ENCODE data around the gene ZNF512. TPM values are rescaled to one million over a fixed set of nuclear protein-coding genes. Genes with fewer than 3 reads are reported as not detected.
"Not testable (repeated sequence)": the region's sequence is repeated elsewhere in the genome, so short reads cannot be mapped to it uniquely, and the experiment has no call there.

The ZNF512 gene
- total RNA-seq, 4 donors from 2014 or later, result 9.2 to 33.3 (median 20.2) TPM

DNA sequence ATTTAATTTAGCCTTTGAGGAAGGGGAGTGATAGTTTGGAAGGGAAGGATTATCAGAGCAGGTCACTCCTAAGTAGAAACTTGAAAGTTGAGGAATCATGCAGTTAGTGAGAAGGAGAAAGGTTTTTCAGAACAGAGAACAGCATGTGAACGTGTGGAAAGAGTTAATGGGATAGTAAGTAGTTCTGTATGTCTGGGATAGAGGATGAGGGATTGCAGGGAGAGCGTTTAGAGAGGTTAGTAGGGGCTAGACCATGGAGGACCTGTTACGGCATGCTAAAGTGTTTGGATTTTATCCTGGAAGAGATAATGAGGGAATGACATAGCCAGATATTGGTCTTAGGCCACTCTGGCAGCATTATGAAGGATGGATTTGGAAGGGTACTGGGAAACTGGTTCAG, 1.8 kb downstream of the ZNF512 start:
- H3K27me3 ChIP-seq, result no peaks in the 10 kb centered on the region
- no peak for DNase-seq
- in situ Hi-C loops (cut with MboI; ENCODE audit: low pct_ligation_motif_present in 1 of 4, low pct_unique_long_range_greater_than_20kb in 1 of 4, low sequenced_read_pairs in 3 of 4), result no loop called here
- no peak overlapping the region for H3K27ac ChIP-seq
- no peak overlapping the region for H3K4me3 ChIP-seq
- peaks cover 11 to 33% (median 16%) of the 10 kb centered on the region in 4 donors for H3K4me1 ChIP-seq
- intact Hi-C loops (cut with DNase I; ENCODE audit: low total_unique reads), result loop anchor here (5.0 kb wide), 1 partner anchor 97 kb away; the partner anchor contains the start of gene IFT172
- H3K36me3 ChIP-seq, result no peaks in the 10 kb centered on the region
- 92 to 94% methylated on average over 3 of the region's 3 CpGs for WGBS, 2 donors (ENCODE audit: low coverage in 1 of 2)
- TF ChIP-seq POLR2AphosphoS5 (IDR thresholded peaks at IDR 0.05), result no peak
- no peak for TF ChIP-seq EP300 (IDR thresholded peaks at IDR 0.05; ENCODE audit: low read depth)
- no peak for TF ChIP-seq POLR2A (IDR thresholded peaks at IDR 0.05)
- TF ChIP-seq, protein P1, sequence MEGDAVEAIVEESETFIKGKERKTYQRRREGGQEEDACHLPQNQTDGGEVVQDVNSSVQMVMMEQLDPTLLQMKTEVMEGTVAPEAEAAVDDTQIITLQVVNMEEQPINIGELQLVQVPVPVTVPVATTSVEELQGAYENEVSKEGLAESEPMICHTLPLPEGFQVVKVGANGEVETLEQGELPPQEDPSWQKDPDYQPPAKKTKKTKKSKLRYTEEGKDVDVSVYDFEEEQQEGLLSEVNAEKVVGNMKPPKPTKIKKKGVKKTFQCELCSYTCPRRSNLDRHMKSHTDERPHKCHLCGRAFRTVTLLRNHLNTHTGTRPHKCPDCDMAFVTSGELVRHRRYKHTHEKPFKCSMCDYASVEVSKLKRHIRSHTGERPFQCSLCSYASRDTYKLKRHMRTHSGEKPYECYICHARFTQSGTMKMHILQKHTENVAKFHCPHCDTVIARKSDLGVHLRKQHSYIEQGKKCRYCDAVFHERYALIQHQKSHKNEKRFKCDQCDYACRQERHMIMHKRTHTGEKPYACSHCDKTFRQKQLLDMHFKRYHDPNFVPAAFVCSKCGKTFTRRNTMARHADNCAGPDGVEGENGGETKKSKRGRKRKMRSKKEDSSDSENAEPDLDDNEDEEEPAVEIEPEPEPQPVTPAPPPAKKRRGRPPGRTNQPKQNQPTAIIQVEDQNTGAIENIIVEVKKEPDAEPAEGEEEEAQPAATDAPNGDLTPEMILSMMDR (IDR thresholded peaks at IDR 0.05), result no peak
- no peaks in the 10 kb centered on the region for H3K9me3 ChIP-seq

DNA sequence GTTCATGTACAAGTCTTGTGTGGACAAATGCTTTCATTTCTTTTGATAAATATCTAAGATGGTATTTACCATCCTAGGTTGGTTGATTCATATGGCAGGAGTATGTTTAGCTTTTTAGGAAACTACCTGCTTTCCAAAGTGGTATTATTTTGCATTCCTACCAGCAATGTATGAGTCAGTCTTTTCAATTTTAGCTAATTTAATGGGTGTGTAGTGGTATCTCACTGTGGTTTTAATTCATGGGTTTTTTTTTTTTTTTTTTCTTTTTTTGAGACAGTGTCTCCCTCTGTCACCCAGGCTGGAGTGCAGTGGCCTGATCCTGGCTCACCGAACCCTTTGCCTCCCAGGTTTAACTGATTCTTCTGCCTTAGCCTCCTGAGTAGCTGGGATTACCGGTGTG, 4.2 kb downstream of the ZNF512 start:
- Histone ChIP-seq H3K4me3 (no peak overlapping the region), H3K27me3 (no peaks in the 10 kb centered on the region), H3K36me3 (no peaks in the 10 kb centered on the region), H3K9me3 (peaks cover 5 to 13% of the 10 kb centered on the region in 2 donors), H3K27ac (no peak overlapping the region), H3K4me1 (peaks cover 11 to 32% (median 16%) of the 10 kb centered on the region in 4 donors)
- TF ChIP-seq POLR2AphosphoS5 (IDR thresholded peaks at IDR 0.05), result no peak
- 90 to 100% methylated on average over 2 of the region's 2 CpGs for WGBS, 2 donors (ENCODE audit: low coverage in 1 of 2)
- intact Hi-C loops (cut with DNase I; ENCODE audit: low total_unique reads) (no loop called here), in situ Hi-C loops (cut with MboI; ENCODE audit: low pct_ligation_motif_present in 1 of 4, low pct_unique_long_range_greater_than_20kb in 1 of 4, low sequenced_read_pairs in 3 of 4) (no loop called here)
- no peak for DNase-seq

DNA sequence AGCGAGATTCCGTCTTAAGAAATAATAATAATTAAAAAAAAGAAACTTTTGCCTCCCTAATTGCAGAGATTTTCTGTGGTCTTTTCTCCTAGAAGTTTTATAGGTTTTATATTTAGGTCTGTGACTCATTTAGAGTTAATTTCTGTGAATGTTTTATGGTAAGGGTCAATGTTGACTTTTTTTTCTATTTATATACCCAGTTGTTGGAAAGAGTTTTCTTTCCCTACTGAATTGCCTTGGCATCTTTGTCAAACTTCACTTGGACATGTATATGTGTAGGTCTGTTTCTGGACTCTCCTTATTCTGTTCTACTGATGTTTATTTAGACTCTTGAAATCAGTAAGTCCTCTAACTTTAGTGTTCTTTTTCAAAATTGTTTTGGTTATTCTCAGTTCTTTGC, 5.5 kb downstream of the ZNF512 start:
- TF ChIP-seq EP300 (IDR thresholded peaks at IDR 0.05; ENCODE audit: low read depth) (no peak), POLR2AphosphoS5 (IDR thresholded peaks at IDR 0.05) (no peak)
- 94 to 100% methylated on average over 2 of the region's 2 CpGs for WGBS, 2 donors (ENCODE audit: low coverage in 1 of 2)
- no peaks in the 10 kb centered on the region for H3K27me3 ChIP-seq
- H3K4me1 ChIP-seq, result peaks cover 6 to 24% (median 16%) of the 10 kb centered on the region in 4 donors
- no peak for DNase-seq
- no peak overlapping the region for H3K4me3 ChIP-seq
- H3K27ac ChIP-seq, result no peak overlapping the region
- intact Hi-C loops (cut with DNase I; ENCODE audit: low total_unique reads) (no loop called here), in situ Hi-C loops (cut with MboI; ENCODE audit: low pct_ligation_motif_present in 1 of 4, low pct_unique_long_range_greater_than_20kb in 1 of 4, low sequenced_read_pairs in 3 of 4) (no loop called here)
- H3K36me3 ChIP-seq, result no peaks in the 10 kb centered on the region
- H3K9me3 ChIP-seq, result peaks cover 5 to 13% of the 10 kb centered on the region in 2 donors

DNA sequence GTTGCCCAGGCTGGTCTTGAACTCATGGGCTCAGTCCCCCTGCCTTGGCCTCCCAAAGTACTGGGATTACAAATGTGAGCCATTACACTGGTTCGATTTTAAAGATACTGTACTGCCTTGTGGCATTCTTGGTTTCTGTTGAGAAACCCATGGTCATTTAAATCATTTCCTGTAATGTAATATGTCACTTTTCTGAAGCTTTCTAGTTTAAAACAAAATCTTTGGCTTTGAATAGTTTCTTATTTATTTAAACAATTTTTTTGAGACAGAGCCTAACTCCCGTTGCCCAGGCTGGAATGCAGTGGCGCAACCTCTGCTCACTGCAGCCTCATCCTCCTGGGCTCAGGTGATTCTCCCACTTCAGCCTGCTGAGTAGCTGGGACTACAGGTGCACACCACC, 8.9 kb downstream of the ZNF512 start:
- DNase-seq, result no peak
- H3K9me3 ChIP-seq, result peaks cover 8 to 33% of the 10 kb centered on the region in 2 donors
- H3K4me3 ChIP-seq, result no peak overlapping the region
- TF ChIP-seq POLR2A (IDR thresholded peaks at IDR 0.05), result no peak
- no peak for TF ChIP-seq POLR2AphosphoS5 (IDR thresholded peaks at IDR 0.05)
- TF ChIP-seq EP300 (IDR thresholded peaks at IDR 0.05; ENCODE audit: low read depth), result no peak
- H3K27ac ChIP-seq, result no peak overlapping the region
- no peaks in the 10 kb centered on the region for H3K27me3 ChIP-seq
- intact Hi-C loops (cut with DNase I; ENCODE audit: low total_unique reads), result no loop called here
- peaks cover 0 to 6% (median 3%) of the 10 kb centered on the region in 4 donors for H3K4me1 ChIP-seq
- in situ Hi-C loops (cut with MboI; ENCODE audit: low pct_ligation_motif_present in 1 of 4, low pct_unique_long_range_greater_than_20kb in 1 of 4, low sequenced_read_pairs in 3 of 4), result no loop called here
- no peaks in the 10 kb centered on the region for H3K36me3 ChIP-seq
- WGBS, 2 donors (ENCODE audit: low coverage in 1 of 2), result 89% methylated on average over 3 of the region's 3 CpGs

DNA sequence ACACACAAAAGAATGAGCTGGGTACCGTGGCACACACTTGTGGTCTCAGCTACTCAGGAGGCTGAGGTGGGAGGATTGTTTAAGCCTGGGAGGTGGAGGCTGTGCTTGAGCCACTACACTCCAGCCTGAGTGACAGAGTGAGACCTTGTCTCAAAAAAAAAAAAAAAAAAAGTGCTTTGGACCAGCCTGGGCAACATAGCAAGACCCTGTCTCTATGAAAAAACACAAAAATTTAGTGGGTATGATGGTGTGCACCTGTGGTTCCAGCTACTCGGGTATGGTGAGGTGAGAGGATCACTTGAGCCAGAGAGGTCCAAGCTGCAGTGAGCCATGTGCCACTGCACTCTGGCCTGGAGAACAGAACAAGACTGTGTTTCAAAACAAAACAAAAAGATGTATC, 10.4 kb downstream of the ZNF512 start:
- TF ChIP-seq POLR2AphosphoS5 (IDR thresholded peaks at IDR 0.05) (no peak), POLR2A (IDR thresholded peaks at IDR 0.05) (no peak), EP300 (IDR thresholded peaks at IDR 0.05; ENCODE audit: low read depth) (no peak)
- TF ChIP-seq, protein P1 (IDR thresholded peaks at IDR 0.05), result no peak
- DNase-seq, result no peak
- Histone ChIP-seq H3K9me3 (peaks cover 8 to 33% of the 10 kb centered on the region in 2 donors), H3K4me3 (no peak overlapping the region), H3K36me3 (no peaks in the 10 kb centered on the region), H3K27me3 (no peaks in the 10 kb centered on the region), H3K27ac (no peak overlapping the region), H3K4me1 (peaks cover 0 to 10% (median 3%) of the 10 kb centered on the region in 4 donors)
- in situ Hi-C loops (cut with MboI; ENCODE audit: low pct_ligation_motif_present in 1 of 4, low pct_unique_long_range_greater_than_20kb in 1 of 4, low sequenced_read_pairs in 3 of 4) (no loop called here), intact Hi-C loops (cut with DNase I; ENCODE audit: low total_unique reads) (no loop called here)
- 83 to 100% methylated on average over 1 to 2 of the region's 2 CpGs for WGBS, 2 donors (ENCODE audit: low coverage in 1 of 2)

DNA sequence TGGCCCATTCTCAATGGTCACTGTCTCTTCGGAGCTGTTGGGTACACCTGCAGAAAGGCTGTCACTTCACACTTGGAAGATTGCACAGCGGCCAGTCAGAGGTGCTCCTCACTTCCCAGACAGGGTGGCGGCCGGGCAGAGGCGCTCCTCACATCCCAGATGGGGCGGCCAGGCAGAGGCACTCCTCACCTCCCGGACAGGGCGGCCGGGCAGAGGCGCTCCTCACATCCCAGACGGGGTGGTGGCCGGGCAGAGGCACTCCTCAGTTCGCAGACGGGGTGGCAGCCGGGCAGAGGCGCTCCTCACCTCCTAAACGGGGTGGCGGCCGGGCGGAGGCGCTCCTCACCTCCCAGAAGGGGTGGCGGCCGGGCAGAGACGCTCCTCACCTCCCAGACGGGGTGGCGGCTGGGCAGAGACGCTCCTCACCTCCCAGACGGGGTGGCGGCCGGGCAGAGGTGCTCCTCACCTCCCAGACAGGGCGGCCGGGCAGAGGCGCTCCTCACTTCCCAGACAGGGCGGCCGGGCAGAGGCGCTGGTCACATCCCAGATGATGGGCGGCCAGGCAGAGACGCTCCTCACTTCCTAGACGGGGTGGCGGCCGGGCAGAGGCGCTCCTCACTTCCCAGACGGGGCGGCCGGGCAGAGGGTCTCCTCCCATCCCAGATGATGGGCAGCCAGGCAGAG, 11.3 kb downstream of the ZNF512 start:
- 97% methylated on average over 44 of the region's 45 CpGs; no CpG with 5 or more reads in 1 of the 2 donors for WGBS, 2 donors (ENCODE audit: low coverage in 1 of 2)
- H3K27ac ChIP-seq; H3K4me3 ChIP-seq; DNase-seq; intact Hi-C loops (cut with DNase I; ENCODE audit: low total_unique reads); H3K27me3 ChIP-seq; in situ Hi-C loops (cut with MboI; ENCODE audit: low pct_ligation_motif_present in 1 of 4, low pct_unique_long_range_greater_than_20kb in 1 of 4, low sequenced_read_pairs in 3 of 4); H3K36me3 ChIP-seq: not testable (repeated sequence)
- Histone ChIP-seq H3K9me3 (peaks cover 8 to 33% of the 10 kb centered on the region in 2 donors), H3K4me1 (peaks cover 0 to 14% (median 3%) of the 10 kb centered on the region in 4 donors)

DNA sequence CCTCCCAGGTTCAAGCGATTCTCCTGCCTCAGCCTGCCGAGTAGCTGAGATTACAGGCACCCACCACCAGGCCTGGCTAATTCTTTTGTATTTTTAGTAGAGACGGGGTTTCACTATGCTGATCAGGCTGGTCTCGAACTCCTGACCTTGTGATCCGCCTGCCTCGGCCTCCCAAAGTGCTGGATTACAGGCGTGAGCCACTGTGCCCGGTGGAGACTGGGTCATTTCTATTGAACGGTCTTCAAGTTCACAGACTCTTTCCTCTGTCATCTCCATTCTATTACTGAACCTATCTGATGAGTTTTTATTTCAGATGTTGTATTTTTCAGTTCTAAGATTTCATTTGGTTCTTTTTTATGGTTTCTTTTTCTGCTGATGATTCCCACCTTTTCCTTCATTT, 12.6 kb downstream of the ZNF512 start:
- H3K9me3 ChIP-seq, result peaks cover 8 to 33% of the 10 kb centered on the region in 2 donors
- H3K36me3 ChIP-seq, result peaks cover 0 to 14% (median 4%) of the 10 kb centered on the region in 4 donors
- H3K27me3 ChIP-seq; DNase-seq; H3K27ac ChIP-seq; intact Hi-C loops (cut with DNase I; ENCODE audit: low total_unique reads); in situ Hi-C loops (cut with MboI; ENCODE audit: low pct_ligation_motif_present in 1 of 4, low pct_unique_long_range_greater_than_20kb in 1 of 4, low sequenced_read_pairs in 3 of 4); H3K4me3 ChIP-seq: not testable (repeated sequence)
- WGBS, 2 donors (ENCODE audit: low coverage in 1 of 2), result 98% methylated on average over 9 of the region's 9 CpGs; no CpG with 5 or more reads in 1 of the 2 donors
- peaks cover 0 to 14% (median 3%) of the 10 kb centered on the region in 4 donors for H3K4me1 ChIP-seq
